H1 (cell line): Measurements from ENCODE around the gene COMMD6. TPM values are rescaled to one million over a fixed set of nuclear protein-coding genes. Genes with fewer than 3 reads are reported as not detected.

ENCODE experiments used
- CTCF ChIA-PET: fragments of 300-600 bp; sonication (Branson Sonifier 250); formaldehyde crosslinking; loops from one replicate; lab custom pipeline; 2021; ENCODE audit not compliant: partially characterized antibody; lab: Charles Lee
- POLR2A ChIA-PET: fragments of 300-600 bp; sonication (Branson Sonifier 250); formaldehyde crosslinking; loops from one replicate; lab custom pipeline; 2021; ENCODE audit warnings: inconsistent platforms; ENCODE audit not compliant: partially characterized antibody; lab: Charles Lee
- DNase-seq, 2 experiments: peaks; one replicate each; pipeline versions ENCODE4 v3.0.0 to v3.0.0-alpha.2; 2010 to 2022; ENCODE audit warnings: low spot score in 2 of 2, low read depth in 1 of 2, mixed read lengths in 1 of 2
- FAIRE-seq: peaks from 2 replicates; lab custom pipeline; 2011; peaks lifted over from hg19 to GRCh38; lab: Jason Lieb, UNC
- H2AFZ ChIP-seq: 2 replicates; pipeline ENCODE4 v1.8.1; 2012; ENCODE audit warnings: low read length, inconsistent platforms
- H2AK5ac ChIP-seq: 2 replicates; pipeline ENCODE4 v1.6.1; 2013; ENCODE audit warnings: low read depth, low read length
- H2BK120ac ChIP-seq: replicated peaks from 2 replicates; pipeline ENCODE3; 2013; ENCODE audit warnings: low read depth, low read length, inconsistent platforms
- H2BK12ac ChIP-seq: 2 replicates; pipeline ENCODE4 v1.6.1; 2013; ENCODE audit warnings: low read depth, low read length
- H2BK15ac ChIP-seq: 2 replicates; pipeline ENCODE4 v1.6.1; 2013; ENCODE audit warnings: low read length
- H2BK20ac ChIP-seq: 2 replicates; pipeline ENCODE4 v1.6.1; 2013; ENCODE audit warnings: low read length
- H2BK5ac ChIP-seq: 2 replicates; pipeline ENCODE4 v1.6.1; 2013; ENCODE audit warnings: low read depth, low read length
- H3K14ac ChIP-seq: 2 replicates; pipeline ENCODE4 v1.6.1; 2013; ENCODE audit warnings: inconsistent platforms; ENCODE audit not compliant: insufficient read length
- H3K18ac ChIP-seq: 2 replicates; pipeline ENCODE4 v1.6.1; 2013; ENCODE audit warnings: low read length; ENCODE audit errors: extremely low read depth
- H3K23ac ChIP-seq: 2 replicates; pipeline ENCODE4 v1.6.1; 2013; ENCODE audit warnings: inconsistent platforms; ENCODE audit not compliant: insufficient read length
- H3K23me2 ChIP-seq: 2 replicates; pipeline ENCODE4 v1.6.1; 2013; ENCODE audit warnings: low read depth, low read length
- H3K27ac ChIP-seq: 2 replicates; pipeline ENCODE4 v1.6.1; 2011; ENCODE audit warnings: low read depth, low read length, inconsistent platforms
- H3K27me3 ChIP-seq, 4 experiments: replicated peaks in 1 of 4; 1 replicate in 1 of 4; 2 replicates in 3 of 4; pipeline versions ENCODE4 v1.6.1 to v1.8.1; 2011 to 2013; ENCODE audit warnings: low read length in 3 of 4, mild to moderate bottlenecking in 3 of 4, inconsistent platforms in 2 of 4, mixed read lengths in 2 of 4, moderate library complexity in 1 of 4; ENCODE audit not compliant: control insufficient read depth in 3 of 4, insufficient read depth in 3 of 4; ENCODE audit errors: extremely low read depth in 1 of 4
- H3K36me3 ChIP-seq, 4 experiments: 2 replicates each; pipeline versions ENCODE4 v1.6.1 to v1.8.1; 2011 to 2013; ENCODE audit warnings: mild to moderate bottlenecking in 4 of 4, low read length in 3 of 4, moderate library complexity in 2 of 4, control low read depth in 1 of 4, inconsistent platforms in 1 of 4; ENCODE audit not compliant: insufficient read depth in 4 of 4, control insufficient read depth in 2 of 4
- H3K4ac ChIP-seq: replicated peaks from 2 replicates; pipeline ENCODE3; 2013; ENCODE audit warnings: low read length, low read depth, mixed read lengths, inconsistent platforms; ENCODE audit not compliant: insufficient read length
- H3K4me1 ChIP-seq, 4 experiments: replicated peaks in 1 of 4; 1 replicate in 1 of 4; 2 replicates in 3 of 4; pipeline versions ENCODE4 v1.6.1 to v1.8.1; 2011 to 2013; ENCODE audit warnings: low read length in 3 of 4, inconsistent platforms in 2 of 4, mixed read lengths in 1 of 4; ENCODE audit not compliant: insufficient read depth in 4 of 4, control insufficient read depth in 3 of 4
- H3K4me2 ChIP-seq, 2 experiments: 2 replicates each; pipeline versions ENCODE4 v1.6.1 to v1.8.1; 2011 to 2013; ENCODE audit warnings: low read depth in 2 of 2, low read length in 2 of 2, control low read depth in 1 of 2, inconsistent platforms in 1 of 2, mild to moderate bottlenecking in 1 of 2; ENCODE audit not compliant: insufficient read depth in 1 of 2
- H3K4me3 ChIP-seq, 4 experiments: fragments of 200-600, 300-600 bp in 1 of 4; sonication (generic), shearing (Covaris generic), sonication (Bioruptor Twin) in 1 of 4; 2 replicates each; pipeline versions ENCODE4 v1.5.1 to v1.8.1; 2011 to 2016; ENCODE audit warnings: low read length in 4 of 4, low read depth in 3 of 4, control low read depth in 2 of 4, inconsistent platforms in 2 of 4, mild to moderate bottlenecking in 2 of 4, mixed read lengths in 1 of 4, moderate library complexity in 1 of 4; ENCODE audit not compliant: insufficient read depth in 2 of 4; ENCODE audit errors: extremely low read depth in 1 of 4
- H3K56ac ChIP-seq: replicated peaks from 2 replicates; pipeline ENCODE3; 2013; ENCODE audit warnings: low read depth, mild to moderate bottlenecking, mixed read lengths, low read length, inconsistent platforms; ENCODE audit not compliant: insufficient read length
- H3K79me1 ChIP-seq: 2 replicates; pipeline ENCODE4 v1.6.1; 2013; ENCODE audit warnings: low read depth, low read length, control low read depth
- H3K79me2 ChIP-seq, 2 experiments: 2 replicates each; pipeline versions ENCODE4 v1.6.1 to v1.8.1; 2012 to 2013; ENCODE audit warnings: low read length in 2 of 2, mild to moderate bottlenecking in 2 of 2, inconsistent platforms in 1 of 2; ENCODE audit not compliant: insufficient read depth in 2 of 2, control insufficient read depth in 1 of 2
- H3K9ac ChIP-seq, 4 experiments: replicated peaks in 1 of 4; 1 replicate in 1 of 4; 2 replicates in 3 of 4; pipeline versions ENCODE4 v1.6.1 to v1.8.1; 2011 to 2013; ENCODE audit warnings: low read depth in 3 of 4, low read length in 3 of 4, control low read depth in 2 of 4, mild to moderate bottlenecking in 2 of 4, moderate library complexity in 2 of 4, inconsistent platforms in 1 of 4; ENCODE audit errors: extremely low read depth in 1 of 4
- H3K9me3 ChIP-seq, 2 experiments: 2 replicates each; pipeline versions ENCODE4 v1.6.1 to v1.8.1; 2012 to 2013; ENCODE audit warnings: mild to moderate bottlenecking in 2 of 2, moderate library complexity in 2 of 2, control low read depth in 1 of 2, inconsistent platforms in 1 of 2, low read depth in 1 of 2, low read length in 1 of 2, mixed read lengths in 1 of 2; ENCODE audit not compliant: insufficient read depth in 2 of 2
- H4K20me1 ChIP-seq, 2 experiments: replicated peaks in 1 of 2; 2 replicates each; pipeline versions ENCODE3 to v1.8.1; 2011 to 2013; ENCODE audit warnings: inconsistent platforms in 2 of 2, low read length in 2 of 2, mild to moderate bottlenecking in 1 of 2; ENCODE audit not compliant: insufficient read depth in 2 of 2, control insufficient read depth in 1 of 2
- H4K5ac ChIP-seq: 2 replicates; pipeline ENCODE4 v1.6.1; 2013; ENCODE audit warnings: low read length, low read depth, mixed read lengths, inconsistent platforms; ENCODE audit not compliant: insufficient read length
- H4K8ac ChIP-seq: 2 replicates; pipeline ENCODE4 v1.8.0; 2013; ENCODE audit warnings: mild to moderate bottlenecking, moderate library complexity, low read length, inconsistent platforms; ENCODE audit not compliant: insufficient read depth; ENCODE audit errors: extremely low read depth
- H4K91ac ChIP-seq: replicated peaks from 2 replicates; pipeline ENCODE3; 2013; ENCODE audit warnings: low read length, mixed read lengths, inconsistent platforms; ENCODE audit not compliant: insufficient read length
- CREB1 ChIP-seq: IDR thresholded peaks from 2 replicates; pipeline ENCODE4 v1.6.1; 2012; ENCODE audit warnings: inconsistent platforms
- EZH2 ChIP-seq: fragments of 200-600 bp; sonication (generic); IDR thresholded peaks from 2 replicates; pipeline ENCODE4 v1.7.1; 2012; ENCODE audit warnings: low read depth, mild to moderate bottlenecking, moderate library complexity, low read length, inconsistent platforms; ENCODE audit not compliant: severe bottlenecking
- GABPA ChIP-seq: IDR thresholded peaks from 2 replicates; pipeline ENCODE4 v1.6.1; 2011; ENCODE audit warnings: mild to moderate bottlenecking, low read length, moderate library complexity, borderline replicate concordance; ENCODE audit not compliant: insufficient read depth
- GTF2F1 ChIP-seq: IDR thresholded peaks from 2 replicates; pipeline ENCODE4 v1.6.1; 2012; ENCODE audit warnings: low read depth, low read length, improper control_type of control experiment, borderline replicate concordance
- JUND ChIP-seq: IDR thresholded peaks from 2 replicates; pipeline ENCODE4 v1.6.1; 2011; ENCODE audit warnings: mild to moderate bottlenecking, improper control_type of control experiment, low read length
- NRF1 ChIP-seq: IDR thresholded peaks from 2 replicates; pipeline ENCODE4 v1.6.1; 2011; ENCODE audit warnings: mild to moderate bottlenecking, low read depth, low read length, improper control_type of control experiment
- PHF8 ChIP-seq: fragments of 200-600 bp; sonication (generic); conservative IDR thresholded peaks from 2 replicates; pipeline ENCODE4 v1.7.1; 2012; ENCODE audit warnings: low read depth, mild to moderate bottlenecking, inconsistent platforms, low read length, moderate library complexity
- RFX5 ChIP-seq: IDR thresholded peaks from 2 replicates; pipeline ENCODE4 v1.6.1; 2011; ENCODE audit warnings: low read depth, low read length, improper control_type of control experiment, borderline replicate concordance
- SIX5 ChIP-seq: IDR thresholded peaks from 2 replicates; pipeline ENCODE4 v1.6.1; 2011; ENCODE audit warnings: mild to moderate bottlenecking, low read depth, low read length
- TAF1 ChIP-seq: IDR thresholded peaks from 2 replicates; pipeline ENCODE4 v1.6.1; 2011; ENCODE audit warnings: mild to moderate bottlenecking, low read depth, low read length
- TBP ChIP-seq: IDR thresholded peaks from 2 replicates; pipeline ENCODE4 v1.6.1; 2011; ENCODE audit warnings: low read depth, low read length, improper control_type of control experiment
- YY1 ChIP-seq: IDR thresholded peaks from 2 replicates; pipeline ENCODE4 v1.6.1; 2011; ENCODE audit warnings: low read depth, mild to moderate bottlenecking, low read length
- WGBS, 2 experiments: shearing (Covaris generic) in 1 of 2; methylation state at CpG; one replicate each; pipeline versions ENCODE4 v1.1.6 to v1.1.7; 2013 to 2015; ENCODE audit warnings: low lambda C conversion rate in 2 of 2, mixed read lengths in 2 of 2, inconsistent platforms in 1 of 2, low coverage in 1 of 2, missing lambda C conversion rate in 1 of 2; ENCODE audit not compliant: insufficient replicate concordance in 2 of 2, insufficient coverage in 1 of 2, insufficient read length in 1 of 2; ENCODE audit errors: extremely low coverage in 1 of 2, missing lambda C conversion rate in 1 of 2; 5-methylcytosine and 5-hydroxymethylcytosine counted together
- polyA plus RNA-seq, 7 experiments: library from polyadenylated mRNA; depleted of rRNA in 3 of 7; stranded (reverse) in 5 of 7; unstranded in 2 of 7; fragments of >200 nt in 5 of 7; fragments of 200-250 nt in 2 of 7; gene quantifications; 1 replicate in 5 of 7; 2 replicates in 1 of 7; 4 replicates in 1 of 7; pipeline versions ENCODE4 v1.2.1 to v1.2.3, GENCODE V29; 2011 to 2013; ENCODE audit warnings: missing spikeins in 2 of 7, mixed read lengths in 2 of 7
- total RNA-seq: library from RNA; stranded (reverse); fragmentation: NEBNext Ultra II Directional; extraction: Animal tissue kit (Norgen Biotek cat#: 25700); gene quantifications from 2 replicates; pipeline ENCODE4 v1.2.1, GENCODE V29; 2021

The COMMD6 gene
- total and polyA plus RNA-seq, 2 of the 8 experiments (the other 6 are each of a cell fraction or from before 2014, with no cell fraction given), result 53.2 to 122 TPM

GRCh38 chr13:75541961-75542360 is 4.3 kb upstream of the COMMD6 start:
- peaks cover 0 to 1% (median 0%) of the 10 kb centered on the region in 4 experiments; a peak in 1 of 7 replicates for H3K4me1 ChIP-seq
- H2BK15ac ChIP-seq, result no peak overlapping the region
- no peak overlapping the region for H2BK12ac ChIP-seq
- no peak overlapping the region for H3K27ac ChIP-seq
- WGBS, 2 experiments, result 100% methylated on average over 1 of the region's 1 CpG; no CpG with 5 or more reads in 1 of the 2 experiments
- CTCF ChIA-PET, result interaction anchor here (1.0 to 2.3 kb wide), 7 partner anchors 8 to 184 kb away, joined by 3 to 7 read pairs (median 5); partner anchors contain the start of genes TBC1D4 and UCHL3
- H3K4me2 ChIP-seq, result no peak overlapping the region
- no peak overlapping the region for H3K18ac ChIP-seq
- H2BK20ac ChIP-seq, result no peak overlapping the region
- POLR2A ChIA-PET, result no interaction called here
- peaks cover 0 to 6% of the 10 kb centered on the region in 2 experiments; a peak in 2 of 4 replicates for H3K79me2 ChIP-seq
- H3K27me3 ChIP-seq, result no peaks in the 10 kb centered on the region
- H3K14ac ChIP-seq, result no peak overlapping the region
- no peaks in the 10 kb centered on the region; the same call in 1 of the 2 replicates for H3K23me2 ChIP-seq
- H4K5ac ChIP-seq, result no peak overlapping the region
- TF ChIP-seq YY1, result no peak
- TF ChIP-seq GTF2F1, result no peak
- TF ChIP-seq JUND, result no peak
- no peak for TF ChIP-seq GABPA
- TF ChIP-seq CREB1, result no peak
- no peak for TF ChIP-seq TBP
- no peak for TF ChIP-seq PHF8
- no peak for TF ChIP-seq TAF1
- TF ChIP-seq RFX5, result no peak
- TF ChIP-seq SIX5, result no peak
- TF ChIP-seq EZH2, result no peak
- TF ChIP-seq NRF1, result no peak
- no peak overlapping the region for H3K56ac ChIP-seq
- no peaks in the 10 kb centered on the region for H3K9me3 ChIP-seq
- FAIRE-seq (no peak), DNase-seq (no peak)
- no peak overlapping the region for H3K4ac ChIP-seq
- H2AFZ ChIP-seq, result no peak overlapping the region
- no peaks in the 10 kb centered on the region for H3K79me1 ChIP-seq
- H4K8ac ChIP-seq, result no peak overlapping the region
- H2BK120ac ChIP-seq, result no peak overlapping the region
- no peak overlapping the region for H2BK5ac ChIP-seq
- H4K20me1 ChIP-seq, result no peaks in the 10 kb centered on the region
- H3K4me3 ChIP-seq, result no peak overlapping the region
- no peak overlapping the region for H3K9ac ChIP-seq
- no peak overlapping the region for H2AK5ac ChIP-seq
- H3K36me3 ChIP-seq, result no peaks in the 10 kb centered on the region
- H4K91ac ChIP-seq, result no peak overlapping the region
- no peak overlapping the region for H3K23ac ChIP-seq
